ENCODE data around the gene GXYLT1.

The GXYLT1 gene

GRCh38 chr12:42125388-42125767 is 19.3 kb downstream of the GXYLT1 start:
- Histone ChIP-seq H3K4me3 (replicated peaks; ENCODE audit: insufficient read depth, low read length) (no peak overlapping the region), H3K27ac (replicated peaks) (peak overlapping the region; percentile 28; the same call in 1 of the 2 replicates), H3K27me3 (ENCODE audit: insufficient read depth, poor library complexity, severe bottlenecking) (no peaks in the 10 kb centered on the region)
- TF ChIP-seq CTCF (IDR thresholded peaks at IDR 0.05; ENCODE audit: insufficient read depth, low read length) = no peak
- no peak for DNase-seq (ENCODE audit: low read depth in 1 of 2, low spot score in 1 of 2)

GRCh38 chr12:42124764-42125387 is 19.8 kb downstream of the GXYLT1 start:
- TF ChIP-seq REST (IDR thresholded peaks at IDR 0.05; ENCODE audit: insufficient replicate concordance, low read depth) (no peak), POLR2AphosphoS5 (IDR thresholded peaks at IDR 0.05; ENCODE audit: low read depth) (no peak), CTCF (IDR thresholded peaks at IDR 0.05; ENCODE audit: insufficient read depth, low read length) (no peak), SPI1 (IDR thresholded peaks at IDR 0.05; ENCODE audit: borderline replicate concordance, low read depth) (no peak)
- H3K27me3 ChIP-seq (ENCODE audit: insufficient read depth, poor library complexity, severe bottlenecking) = no peaks in the 10 kb centered on the region
- no peak for DNase-seq (ENCODE audit: low read depth in 1 of 2, low spot score in 1 of 2)
- peak overlapping the region; percentile 28; the same call in 1 of the 2 replicates for H3K27ac ChIP-seq (replicated peaks)
- no peak overlapping the region for H3K4me3 ChIP-seq (replicated peaks; ENCODE audit: insufficient read depth, low read length)

- no peak for DNase-seq (ENCODE audit: low read depth in 1 of 2, low spot score in 1 of 2)
- Histone ChIP-seq H3K27me3 (ENCODE audit: insufficient read depth, poor library complexity, severe bottlenecking) (no peaks in the 10 kb centered on the region), H3K4me3 (replicated peaks; ENCODE audit: insufficient read depth, low read length) (no peak overlapping the region), H3K27ac (replicated peaks) (no peak overlapping the region)
- TF ChIP-seq POLR2AphosphoS5 (IDR thresholded peaks at IDR 0.05; ENCODE audit: low read depth) (no peak), CTCF (IDR thresholded peaks at IDR 0.05; ENCODE audit: insufficient read depth, low read length) (no peak), SPI1 (IDR thresholded peaks at IDR 0.05; ENCODE audit: borderline replicate concordance, low read depth) (no peak), REST (IDR thresholded peaks at IDR 0.05; ENCODE audit: insufficient replicate concordance, low read depth) (no peak), GABPA (IDR thresholded peaks at IDR 0.05; ENCODE audit: low read depth) (no peak)
Observed at GRCh38 chr12:42119085-42119633, 25.5 kb downstream of the GXYLT1 start.
